HPDE6-E6E7 (cell line): ENCODE results near the gene PTPRT.

Source experiments
- DNase-seq: peaks from one replicate; pipeline ENCODE4 v3.0.0; 2011; ENCODE audit warnings: missing footprints; ENCODE audit errors: extremely low spot score

Gene PTPRT

DNA sequence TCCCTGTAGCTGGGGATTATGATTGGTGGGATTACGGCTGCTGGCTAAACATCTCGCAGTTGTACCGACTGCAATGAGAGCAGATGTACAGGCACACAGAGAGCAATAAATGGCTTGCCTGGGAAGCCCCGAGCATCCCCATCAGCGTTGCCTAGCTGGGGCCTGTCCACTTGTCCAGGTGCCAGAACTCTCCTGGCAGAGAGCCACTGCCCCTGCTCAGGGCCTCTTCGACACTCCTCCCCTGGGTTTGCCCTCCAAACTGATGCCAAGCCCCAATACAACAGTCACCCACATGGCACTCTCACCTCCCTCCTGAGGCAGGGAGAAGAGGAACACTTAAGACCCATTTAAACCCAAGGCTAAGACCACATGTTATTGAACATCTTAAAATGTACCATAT, 715.1 kb downstream of the PTPRT start:
- no peak for DNase-seq

- DNase-seq: no peak
Measured at GRCh38 chr20:42472198-42472597, 717.5 kb downstream of the PTPRT start.

- DNase-seq: no peak
Measured at GRCh38 chr20:42461965-42462593, 727.6 kb downstream of the PTPRT start.

DNA sequence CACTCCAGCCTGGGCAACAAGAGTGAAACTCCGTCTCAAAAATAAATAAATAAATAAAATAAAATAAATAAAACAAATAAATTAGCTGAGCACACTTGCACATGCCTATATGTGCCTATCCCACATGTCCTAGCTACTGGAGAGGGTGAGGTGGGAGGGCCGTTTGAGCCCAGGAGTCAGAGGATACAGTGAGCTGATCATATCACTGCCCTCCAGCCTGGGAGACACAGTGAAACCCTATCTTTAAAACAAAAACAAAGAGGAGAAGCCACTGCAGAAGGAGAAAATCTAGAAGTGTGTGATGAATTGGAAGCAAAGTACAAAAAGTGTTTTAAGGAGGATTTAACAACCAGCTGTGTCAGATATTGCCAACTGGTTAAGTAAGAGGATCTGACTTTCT, 728.4 kb downstream of the PTPRT start:
- DNase-seq: no peak

DNA sequence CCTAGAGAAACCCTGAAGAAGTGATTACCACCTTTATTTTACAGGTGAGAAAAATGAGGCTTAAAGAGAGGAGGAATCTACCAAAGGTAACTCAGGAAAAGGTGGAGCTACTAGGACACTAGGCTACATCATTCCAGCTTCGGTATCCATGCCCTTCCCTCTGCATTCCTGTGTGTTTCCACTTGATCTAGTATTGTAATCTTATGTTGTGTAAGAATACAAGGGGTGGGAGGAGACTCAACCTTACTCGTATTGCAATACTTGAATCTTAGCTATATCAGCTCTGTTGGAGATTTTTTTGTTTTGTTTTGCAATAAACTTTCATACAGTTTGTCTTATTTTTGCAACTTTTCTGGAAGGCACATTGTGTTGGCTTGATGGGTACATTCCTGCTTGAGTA, 742.4 kb downstream of the PTPRT start:
- no peak for DNase-seq

GRCh38 chr20:42444799-42445198, 744.9 kb downstream of the PTPRT start:
- DNase-seq: no peak

- no peak for DNase-seq
Measured at GRCh38 chr20:42443200-42443599, 746.5 kb downstream of the PTPRT start.

GRCh38 chr20:42442716-42443115, 747.0 kb downstream of the PTPRT start:
- no peak for DNase-seq

DNA sequence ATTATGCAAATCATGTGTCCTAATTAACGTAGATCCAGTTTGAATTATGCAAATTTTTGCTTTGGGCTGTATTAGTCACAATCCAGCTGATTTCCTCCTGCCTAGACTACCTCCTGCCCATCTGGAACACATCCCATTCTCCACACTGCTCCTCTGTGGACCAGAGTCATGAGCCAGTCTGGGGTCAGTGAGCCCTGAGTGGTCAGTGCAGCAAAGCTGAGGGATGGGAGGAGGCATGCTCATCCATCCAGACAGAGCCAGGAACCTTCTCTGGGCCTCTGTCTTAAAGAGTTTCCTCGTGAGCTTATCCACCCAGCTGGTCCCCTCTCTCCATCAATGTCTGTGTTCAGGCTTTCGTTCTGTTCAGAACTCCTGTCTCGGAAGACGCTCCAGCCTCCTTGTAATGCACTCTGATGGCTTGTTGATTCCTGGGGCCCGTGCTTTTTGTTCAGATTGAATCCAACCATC, 747.8 kb downstream of the PTPRT start:
- DNase-seq: no peak

DNA sequence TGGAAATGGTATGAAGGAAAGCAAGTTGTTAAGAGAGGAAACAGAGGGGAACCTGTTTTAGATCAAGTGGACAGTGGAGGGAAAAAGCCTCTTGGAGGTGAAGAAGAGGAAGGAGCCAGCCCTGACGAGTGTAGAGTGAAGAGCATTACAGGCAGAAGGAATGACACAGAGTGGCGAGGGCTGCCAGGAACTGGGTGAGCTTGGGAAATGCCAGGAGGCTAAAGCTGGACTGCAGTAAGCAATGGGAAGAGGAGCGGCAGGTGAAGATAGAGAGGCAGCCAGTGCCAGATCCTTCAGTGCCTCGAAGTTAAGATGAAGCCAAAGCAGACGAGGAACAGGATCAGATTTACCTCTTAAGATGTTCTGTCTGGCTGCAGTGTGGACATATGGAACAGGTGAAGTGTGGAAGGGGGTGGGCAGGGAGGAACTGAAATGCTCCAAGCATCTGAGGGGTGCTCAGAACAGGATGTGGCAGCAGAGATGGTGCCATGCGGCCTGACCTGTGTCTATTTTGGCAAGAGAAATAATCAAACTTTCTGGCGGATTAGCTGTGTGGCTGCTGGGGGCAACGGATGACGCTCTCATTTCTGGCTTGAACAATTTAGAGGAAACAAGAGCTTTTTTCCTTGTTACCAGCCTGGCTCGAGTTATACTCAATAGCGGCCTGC, 748.4 kb downstream of the PTPRT start:
- DNase-seq: no peak

GRCh38 chr20:42435230-42435629, 754.5 kb downstream of the PTPRT start:
- no peak for DNase-seq

DNA sequence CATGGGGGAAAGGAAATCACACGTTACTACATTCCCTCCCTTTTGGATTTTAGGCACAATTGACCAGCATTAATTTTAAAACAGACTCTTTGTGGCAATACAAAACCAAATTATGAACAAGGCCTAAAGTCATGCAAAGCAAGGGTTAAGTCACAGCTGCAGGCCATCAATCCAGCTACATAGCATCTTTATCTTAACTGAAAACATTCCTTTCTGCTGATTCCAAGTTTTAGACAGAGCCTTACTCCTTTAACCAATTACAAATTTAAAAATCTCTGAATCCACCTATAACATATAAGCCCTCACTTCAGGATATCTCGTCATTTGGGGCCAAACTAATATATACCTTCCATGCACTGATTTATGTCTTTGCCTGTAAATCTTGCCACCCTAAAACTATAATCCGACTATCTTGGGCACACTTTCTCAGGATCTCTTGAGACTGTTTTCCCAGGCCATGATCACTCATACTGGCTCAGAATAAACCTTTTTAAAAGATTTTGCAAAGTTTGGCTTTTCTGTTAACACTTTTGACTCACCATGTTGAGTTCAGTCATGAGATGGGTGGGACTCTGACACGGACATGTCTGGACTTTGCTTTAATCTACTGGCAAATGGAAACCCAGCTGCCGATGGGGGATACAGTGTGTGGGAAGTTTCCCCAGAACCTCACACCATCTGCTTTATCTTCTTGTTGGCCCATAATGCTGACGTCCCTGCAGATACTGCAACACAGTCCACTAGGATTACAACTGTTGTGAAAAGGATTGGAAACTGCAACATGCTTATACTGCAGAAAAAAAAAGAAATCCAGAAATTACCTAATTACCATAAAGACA, 757.0 kb downstream of the PTPRT start:
- no peak for DNase-seq

- DNase-seq: no peak
Measured at GRCh38 chr20:42430598-42430997, 759.1 kb downstream of the PTPRT start.

GRCh38 chr20:42429761-42430458, 759.8 kb downstream of the PTPRT start:
- no peak for DNase-seq

GRCh38 chr20:42419814-42420532, 769.7 kb downstream of the PTPRT start:
- DNase-seq: no peak

DNA sequence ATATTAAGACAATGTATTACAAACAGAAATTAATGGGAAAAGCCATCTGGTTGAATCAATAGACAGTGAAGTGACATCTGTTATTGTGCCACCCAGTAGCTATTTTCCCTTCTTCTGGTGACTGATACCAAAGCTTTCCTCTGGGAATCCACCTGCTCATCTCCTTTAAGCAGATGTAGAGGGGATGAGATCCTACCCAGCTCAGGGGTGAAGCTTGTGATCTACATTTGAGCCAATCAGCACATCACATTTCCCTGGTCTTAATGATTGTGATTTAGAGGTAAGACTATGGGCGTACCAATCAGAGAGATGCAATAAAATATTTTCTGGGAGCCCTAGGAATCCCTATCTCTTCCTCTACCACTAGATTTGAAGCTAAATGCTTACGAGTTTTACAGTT, 782.9 kb downstream of the PTPRT start:
- no peak for DNase-seq

DNA sequence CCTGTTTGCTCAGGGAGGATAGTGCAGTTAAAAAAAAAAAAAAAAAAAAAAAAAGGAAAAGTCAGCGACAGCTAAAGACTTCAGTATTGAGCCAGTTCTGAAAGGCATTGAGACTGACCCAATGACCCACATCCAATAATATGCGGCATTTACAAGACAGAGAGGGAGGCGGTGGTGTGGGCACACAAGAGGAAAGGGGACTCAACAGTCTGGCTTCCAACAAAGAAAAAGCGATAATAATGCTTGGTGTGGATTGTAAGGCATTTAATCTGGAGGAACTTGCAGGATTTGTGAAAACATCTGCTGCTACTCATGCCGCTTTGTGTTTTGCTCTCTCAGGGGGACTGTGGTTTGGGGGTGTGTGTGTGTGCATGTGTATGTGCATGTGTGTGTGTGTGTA, 787.3 kb downstream of the PTPRT start:
- no peak for DNase-seq

DNA sequence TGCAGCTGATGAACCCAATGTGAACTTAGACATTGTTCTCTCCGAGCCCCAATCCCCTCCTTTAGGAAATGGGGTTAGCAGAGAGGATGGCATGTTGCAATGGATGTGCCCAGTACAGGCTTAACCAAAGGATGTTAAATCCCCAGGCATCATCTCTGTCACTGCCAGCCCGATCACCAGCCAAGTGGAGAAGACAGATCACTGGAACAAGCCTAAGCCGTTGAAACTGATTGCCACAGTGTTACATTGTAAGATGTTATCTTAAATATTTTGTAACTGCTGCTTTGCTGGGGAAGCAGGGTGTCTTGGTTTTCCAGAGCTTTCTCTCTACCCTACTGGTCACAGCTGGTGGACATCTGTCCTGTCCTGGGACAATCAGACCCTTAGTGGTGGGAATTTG, 788.1 kb downstream of the PTPRT start:
- no peak for DNase-seq

- DNase-seq: no peak
Measured at GRCh38 chr20:42399802-42400201, 789.9 kb downstream of the PTPRT start.

- DNase-seq: no peak
Measured at GRCh38 chr20:42392442-42392841, 797.3 kb downstream of the PTPRT start.

- no peak for DNase-seq
Measured at GRCh38 chr20:42391807-42392206, 797.9 kb downstream of the PTPRT start.
